Stimulated activated CD4-positive, alpha-beta T cell treated with anti-CD3 and anti-CD28 coated beads, Interleukin-2, amount 100 ng/mL, for 24 hours (primary cell): ENCODE results near the gene CECR2.
"Not testable (repeated sequence)": the region's sequence is repeated elsewhere in the genome, so short reads cannot be mapped to it uniquely, and the experiment has no call there.

Source experiments
- DNase-seq, 2 donors: peaks; one replicate each; pipeline ENCODE4 v3.0.0-alpha.2; 2020

CECR2 gene

DNA sequence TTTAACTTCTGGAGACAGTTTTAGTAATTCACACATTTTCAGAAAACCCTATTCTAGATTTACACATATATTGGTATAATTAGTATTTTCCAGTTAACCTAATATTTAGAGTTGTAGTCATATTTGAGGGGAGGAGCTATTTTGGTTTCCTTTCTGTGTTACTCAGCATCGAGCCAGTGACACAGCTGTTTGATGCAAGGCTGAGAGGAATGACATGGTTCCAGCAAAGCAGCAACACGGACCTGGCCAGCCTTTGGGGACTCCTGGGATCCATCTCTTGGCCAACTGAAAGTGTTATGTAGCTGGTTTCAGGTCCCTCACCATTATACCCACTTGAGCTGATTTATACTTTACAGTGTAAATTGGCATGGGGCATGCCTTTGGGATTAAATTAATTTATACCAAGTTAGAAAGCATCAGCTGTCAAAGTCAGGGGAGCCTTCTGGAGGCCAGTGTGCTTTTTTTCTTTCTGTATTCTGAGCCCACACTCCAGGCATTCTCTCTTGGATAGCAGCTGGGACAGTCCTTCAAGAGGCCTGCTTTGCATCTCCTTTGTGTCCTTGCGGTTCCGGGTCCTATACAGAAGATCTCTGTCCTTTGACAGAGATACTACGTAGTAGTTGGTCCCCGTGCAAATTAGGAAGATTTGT, 102.8 kb downstream of the CECR2 start:
- no peak for DNase-seq

DNA sequence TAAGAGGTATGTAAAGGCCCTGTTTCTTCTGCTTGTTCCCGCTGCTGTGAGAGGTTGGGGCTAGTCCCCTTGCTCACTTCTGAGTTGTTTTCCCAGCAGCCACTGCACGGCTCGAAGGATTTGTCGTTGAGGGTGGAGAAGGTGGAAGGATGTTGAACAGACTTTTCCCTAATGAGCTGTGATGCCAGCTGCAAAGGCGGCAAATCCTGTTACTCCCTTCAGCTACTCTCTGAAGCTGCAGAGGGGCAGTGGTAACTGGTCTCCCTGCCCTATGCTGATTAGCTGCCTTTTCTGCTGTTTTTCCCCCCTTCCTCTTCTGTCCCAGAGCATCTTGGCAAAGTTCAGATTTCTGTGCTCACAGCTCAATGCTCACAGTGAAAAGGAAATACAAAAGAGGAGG, 103.7 kb downstream of the CECR2 start:
- DNase-seq: no peak

DNA sequence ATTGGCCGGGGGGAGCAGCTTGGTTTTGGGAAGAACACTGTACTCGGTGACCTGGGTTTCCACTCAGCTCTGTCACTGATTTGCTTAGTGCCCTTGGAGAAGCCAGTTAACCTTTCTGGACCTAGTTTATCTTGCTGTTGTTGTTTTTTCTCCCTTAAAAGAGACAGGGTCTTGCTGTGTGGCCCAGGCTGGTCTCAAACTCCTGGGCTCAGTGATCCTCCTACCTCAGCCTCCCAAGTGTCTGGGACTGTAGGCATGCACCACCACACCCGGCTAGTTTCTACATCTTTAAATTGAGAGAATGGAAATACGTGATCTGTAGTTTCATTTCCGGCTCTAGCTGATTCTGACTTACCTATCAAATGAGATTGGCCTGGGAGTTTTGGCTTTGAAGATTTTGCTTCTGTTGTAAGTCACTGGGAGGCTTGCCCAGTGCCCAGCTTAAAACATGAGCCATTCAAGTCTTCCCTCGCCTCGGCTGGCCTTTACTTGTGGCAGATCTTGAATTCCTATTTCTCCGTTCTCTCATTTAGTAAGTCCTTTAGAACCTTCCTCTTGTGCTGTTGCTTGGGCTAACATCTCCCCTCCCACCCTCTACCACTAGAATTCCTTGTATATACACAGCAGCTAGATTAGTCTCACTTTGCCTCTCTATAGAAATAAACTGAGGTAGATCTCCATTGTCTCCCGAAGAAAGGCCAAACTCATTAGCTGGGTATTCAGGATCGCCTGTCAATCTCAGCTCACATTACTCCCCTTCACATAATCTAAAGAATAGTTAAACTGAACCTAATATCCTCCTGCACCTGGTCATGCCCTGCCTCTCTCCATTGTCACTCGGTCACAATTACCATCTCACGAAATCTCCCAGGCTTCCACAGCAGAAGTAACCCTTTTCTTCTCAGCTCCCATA, 106.3 kb downstream of the CECR2 start:
- no peak for DNase-seq

DNA sequence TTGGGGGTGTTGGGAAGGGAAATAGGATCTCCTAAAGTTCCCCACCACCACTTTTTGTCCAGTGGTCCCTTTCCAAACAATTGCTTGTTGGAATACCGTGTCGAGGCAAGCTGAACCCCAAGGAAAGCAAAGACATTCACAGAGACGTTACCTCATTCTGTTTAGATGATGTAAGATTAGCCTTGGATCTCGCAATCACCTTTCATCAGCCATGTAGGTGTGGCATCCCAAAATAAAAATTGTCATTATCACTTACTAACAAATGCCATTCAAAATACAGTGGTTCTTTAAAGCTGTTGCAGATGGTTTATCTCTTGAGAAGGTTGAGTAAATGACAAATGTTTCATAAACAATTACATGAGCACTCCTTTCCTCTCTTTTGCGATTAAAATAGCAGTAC, 107.6 kb downstream of the CECR2 start:
- DNase-seq: no peak

DNA sequence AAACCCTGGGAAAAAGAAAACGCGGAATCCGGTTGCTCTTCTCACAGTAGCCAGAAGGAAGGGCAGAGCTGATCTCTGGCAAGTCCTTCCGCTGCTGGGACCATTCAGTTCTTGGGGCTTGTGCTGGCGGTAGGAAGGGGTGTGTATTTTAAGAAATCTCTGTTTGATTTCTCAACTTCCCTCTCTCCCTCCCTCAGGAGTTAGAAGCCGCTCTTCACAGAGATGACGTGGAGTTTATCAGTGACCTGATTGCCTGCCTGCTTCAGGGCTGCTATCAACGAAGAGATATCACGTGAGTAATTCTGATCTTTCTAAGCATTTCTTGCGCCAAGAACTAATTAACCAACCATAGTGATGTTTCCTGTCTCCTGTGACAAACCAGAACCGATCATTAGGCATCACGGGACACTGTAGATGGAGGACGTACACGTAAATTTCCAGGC, 108.2 kb downstream of the CECR2 start:
- DNase-seq: no peak

DNA sequence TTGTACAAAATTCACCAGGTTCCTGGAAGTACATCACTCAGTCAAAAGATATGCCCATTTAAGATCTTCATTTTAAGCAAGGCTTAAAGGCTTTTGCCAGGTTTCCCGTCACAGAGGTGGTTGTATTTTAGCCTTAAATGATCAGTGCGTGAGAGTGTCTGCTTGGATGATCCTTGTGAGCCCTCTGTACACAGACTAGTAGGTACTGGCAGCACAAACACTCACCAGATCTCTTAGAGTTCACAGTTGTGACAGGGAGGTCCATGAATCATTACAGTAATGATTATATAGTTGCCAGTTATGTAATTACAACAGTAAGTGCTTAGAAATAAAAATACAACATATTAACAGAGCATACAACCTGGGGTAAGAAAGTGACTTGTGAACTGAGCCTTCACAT, 109.9 kb downstream of the CECR2 start:
- no peak for DNase-seq

DNA sequence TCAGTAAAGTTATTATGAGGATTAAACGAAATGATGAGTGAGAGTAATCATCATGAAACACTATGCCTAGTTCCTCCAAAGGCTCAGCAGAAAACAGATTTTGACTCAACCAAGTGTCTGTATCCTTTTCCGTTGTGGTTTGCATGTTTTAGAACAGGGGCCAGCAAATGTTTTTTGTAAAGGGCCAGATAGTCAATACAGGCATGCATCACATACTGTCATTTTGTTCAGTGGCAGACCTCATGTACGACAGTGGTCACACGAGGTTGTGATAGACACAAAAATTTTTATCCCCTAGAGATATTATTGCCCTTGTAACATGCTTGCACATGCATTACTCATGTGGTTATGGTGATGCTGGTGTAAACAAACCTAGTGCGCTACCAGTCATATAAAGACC, 112.2 kb downstream of the CECR2 start:
- DNase-seq: no peak

DNA sequence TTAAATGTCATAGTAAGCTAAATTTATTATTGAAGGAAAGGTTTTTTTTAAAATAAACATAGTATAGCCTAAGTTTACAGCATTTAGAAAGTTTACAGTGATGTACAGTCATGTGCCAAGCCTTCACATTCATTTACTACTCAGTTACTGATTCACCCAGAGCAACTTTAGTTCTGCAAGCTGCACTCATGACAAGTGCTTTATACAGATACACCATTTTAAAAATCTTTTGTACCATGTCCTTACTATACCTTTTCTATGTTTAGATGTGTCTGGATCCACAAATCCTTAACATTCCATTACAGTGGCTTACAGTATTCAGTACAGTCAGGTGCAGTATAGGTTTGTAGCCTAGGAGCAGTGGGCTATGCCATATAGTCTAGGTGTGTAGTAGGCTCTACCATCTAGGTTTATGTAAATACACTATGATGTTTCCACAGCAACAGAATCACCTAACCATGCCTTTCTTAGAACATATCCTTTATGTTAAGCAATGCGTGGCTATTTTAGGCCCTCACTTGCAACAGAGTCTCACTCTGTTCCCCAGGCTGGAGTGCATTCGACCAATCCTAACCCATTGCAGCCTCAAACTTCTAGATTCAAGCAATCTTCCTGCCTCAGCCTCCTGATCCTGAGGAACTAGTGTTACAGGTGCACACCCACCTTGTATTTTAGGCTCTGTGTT, 114.6 kb downstream of the CECR2 start:
- DNase-seq: no peak

DNA sequence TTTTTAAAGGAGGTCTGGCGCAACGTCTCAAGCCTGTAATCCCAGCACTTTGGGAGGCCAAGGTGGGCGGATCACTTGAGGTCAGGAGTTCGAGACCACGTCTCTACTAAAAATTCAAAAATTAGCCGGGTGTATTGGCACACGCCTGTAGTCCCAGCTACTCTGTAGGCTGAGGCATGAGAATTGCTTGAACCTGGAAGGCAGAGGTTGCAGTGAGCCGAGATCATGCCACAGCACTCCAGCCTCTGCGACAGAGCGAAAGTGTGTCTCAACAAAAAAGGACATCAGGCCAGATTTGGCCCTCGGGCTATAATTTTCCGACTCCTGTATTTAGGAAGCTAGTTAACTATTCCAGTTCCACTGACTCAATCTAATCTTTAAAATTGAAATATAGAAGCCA, 115.3 kb downstream of the CECR2 start:
- DNase-seq: no peak

DNA sequence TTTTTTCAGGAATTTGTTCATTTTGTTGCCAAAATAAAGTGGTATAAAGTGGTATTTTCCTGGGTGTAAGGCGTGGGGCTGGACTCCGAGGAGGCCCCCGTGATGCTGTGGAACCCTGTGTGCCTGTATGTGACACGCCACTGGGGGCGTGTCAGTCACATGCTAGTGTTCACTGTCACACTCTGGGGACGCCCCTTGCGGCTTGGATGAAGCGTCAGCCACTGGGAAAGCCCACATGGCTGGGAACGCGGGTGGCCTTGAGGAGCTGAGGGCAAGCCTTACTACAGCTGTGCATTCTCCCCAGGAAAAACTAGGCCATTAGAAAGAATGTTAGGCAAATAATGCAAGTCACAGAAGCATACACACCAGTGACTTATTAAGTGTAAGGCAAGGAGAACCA, 117.1 kb downstream of the CECR2 start:
- DNase-seq: no peak

DNA sequence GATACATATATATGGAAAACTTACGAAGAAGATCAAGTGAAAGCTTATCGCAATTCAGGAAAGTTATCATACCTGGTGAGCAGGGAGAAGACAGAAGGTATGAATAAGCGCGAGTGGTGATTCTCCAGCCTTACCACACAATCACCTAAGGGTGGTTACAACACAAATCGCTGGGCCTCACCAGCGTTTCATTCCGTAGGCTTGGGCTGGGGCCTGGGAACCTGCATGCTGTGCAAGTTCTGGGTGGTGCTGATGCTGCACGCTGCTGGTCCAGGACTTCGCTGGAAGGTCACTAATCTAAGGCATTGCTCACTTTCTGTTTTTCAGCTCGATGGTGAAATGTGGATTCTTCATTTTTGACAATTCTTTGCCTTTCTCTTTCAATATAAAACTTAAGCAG, 117.5 kb downstream of the CECR2 start:
- no peak for DNase-seq

DNA sequence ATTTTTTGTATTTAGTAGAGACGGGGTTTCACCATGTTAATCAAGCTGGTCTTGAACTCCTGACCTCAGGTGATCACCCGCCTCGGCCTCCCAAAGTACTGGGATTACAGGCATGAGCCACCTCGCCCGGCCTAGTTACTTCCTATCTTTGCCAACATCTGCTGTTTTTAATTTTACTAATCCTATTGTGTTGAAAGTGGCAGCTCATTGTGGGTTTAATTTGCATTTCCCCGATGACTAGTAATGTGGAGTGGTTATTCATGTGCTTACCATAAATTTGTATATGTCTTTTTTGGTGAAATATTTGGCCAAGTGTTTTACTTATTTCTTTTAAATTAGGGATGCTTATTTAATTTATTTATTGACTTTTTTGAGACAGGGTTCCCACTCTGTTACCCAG, 119.8 kb downstream of the CECR2 start:
- DNase-seq: no peak

DNA sequence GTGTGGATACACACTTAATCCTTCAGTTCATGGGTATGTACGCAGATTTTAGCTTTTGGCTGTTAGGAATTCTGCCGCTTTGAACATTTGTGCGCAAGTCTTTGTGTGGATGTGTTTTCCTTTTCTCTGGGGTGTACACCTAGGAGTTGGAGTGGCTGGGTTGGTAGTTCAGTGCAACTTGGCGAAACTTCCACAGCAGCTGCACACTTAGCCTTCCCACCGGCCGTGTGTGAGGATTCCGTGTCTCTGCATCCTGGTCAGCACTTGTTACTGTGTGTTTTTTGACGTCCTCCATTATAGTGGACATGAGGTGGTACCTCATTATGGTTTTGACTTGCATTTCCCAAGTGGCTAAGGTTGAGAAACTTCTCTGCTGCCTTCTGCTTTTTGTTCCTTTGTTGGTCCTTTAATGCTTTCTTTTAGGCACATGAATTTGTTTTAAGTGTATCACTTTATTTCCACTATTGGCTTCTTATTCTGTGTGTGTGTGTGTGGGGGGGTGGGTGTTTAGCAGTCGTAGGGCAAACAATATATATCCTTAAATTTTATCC, 121.9 kb downstream of the CECR2 start:
- DNase-seq: no peak

DNA sequence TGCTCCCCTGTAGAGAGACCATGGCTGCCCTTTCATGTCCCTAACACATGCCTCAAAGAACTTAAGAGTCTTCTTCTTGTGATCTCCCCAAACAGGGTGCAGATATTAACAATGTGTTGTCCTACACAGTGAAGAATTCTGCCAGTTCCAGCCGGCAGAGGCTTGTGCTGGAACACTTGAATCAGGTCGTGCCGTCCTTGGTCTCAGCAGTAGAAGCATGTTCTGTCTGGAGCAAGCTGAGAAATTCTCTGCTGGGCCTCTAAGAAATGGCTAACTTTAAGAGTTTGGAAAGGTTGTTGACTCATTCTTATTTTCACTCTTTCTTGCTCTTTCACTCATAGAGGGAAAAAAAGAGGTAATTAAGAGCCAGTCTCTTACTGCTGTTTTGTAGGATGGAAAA, 123.0 kb downstream of the CECR2 start:
- DNase-seq: no peak

DNA sequence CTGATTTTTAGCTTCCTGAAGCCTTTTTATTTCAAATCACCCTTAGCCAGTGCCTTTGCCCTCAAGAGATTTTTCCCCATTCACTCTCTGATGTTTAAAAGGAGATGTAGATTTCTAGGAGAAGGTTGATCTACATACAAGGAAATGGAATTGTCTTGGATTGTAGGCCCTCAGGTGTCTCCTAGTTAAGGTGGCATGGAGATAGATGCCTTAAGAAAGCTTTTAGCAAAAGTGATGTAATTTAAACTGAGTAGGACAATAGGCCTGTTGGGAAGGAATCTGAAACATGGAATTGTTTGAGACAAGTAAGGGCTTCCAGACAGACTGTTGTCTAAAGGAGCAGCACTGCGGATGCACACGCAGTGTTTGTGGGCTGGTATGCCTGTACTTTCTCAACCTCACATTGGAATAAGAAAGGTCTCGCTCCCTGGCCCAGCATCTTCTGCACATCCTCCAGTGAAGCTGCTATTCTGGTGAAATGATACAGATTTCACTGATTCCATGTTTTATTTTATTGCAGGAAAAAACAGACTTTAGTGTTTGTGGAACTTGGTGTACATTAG, 124.2 kb downstream of the CECR2 start:
- DNase-seq: no peak

DNA sequence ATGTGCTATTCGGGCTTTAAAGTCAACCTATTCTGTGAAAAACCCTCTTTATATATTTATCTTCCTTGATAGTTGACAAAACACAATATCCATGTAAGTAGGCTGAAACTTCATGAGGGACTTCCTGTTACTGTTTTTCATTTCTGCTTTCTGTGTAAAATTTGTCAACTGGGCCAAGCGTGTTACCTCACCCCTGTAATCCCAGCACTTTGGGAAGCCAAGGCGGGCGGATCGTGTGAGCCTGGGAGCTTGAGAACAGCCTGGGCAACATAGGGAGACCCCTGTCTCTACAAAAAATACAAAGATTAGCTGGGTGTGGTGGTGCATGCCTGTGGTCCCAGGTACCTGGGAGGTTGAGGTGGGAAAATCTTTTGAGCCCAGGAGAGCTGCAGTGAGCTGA, 127.6 kb downstream of the CECR2 start:
- no peak for DNase-seq

DNA sequence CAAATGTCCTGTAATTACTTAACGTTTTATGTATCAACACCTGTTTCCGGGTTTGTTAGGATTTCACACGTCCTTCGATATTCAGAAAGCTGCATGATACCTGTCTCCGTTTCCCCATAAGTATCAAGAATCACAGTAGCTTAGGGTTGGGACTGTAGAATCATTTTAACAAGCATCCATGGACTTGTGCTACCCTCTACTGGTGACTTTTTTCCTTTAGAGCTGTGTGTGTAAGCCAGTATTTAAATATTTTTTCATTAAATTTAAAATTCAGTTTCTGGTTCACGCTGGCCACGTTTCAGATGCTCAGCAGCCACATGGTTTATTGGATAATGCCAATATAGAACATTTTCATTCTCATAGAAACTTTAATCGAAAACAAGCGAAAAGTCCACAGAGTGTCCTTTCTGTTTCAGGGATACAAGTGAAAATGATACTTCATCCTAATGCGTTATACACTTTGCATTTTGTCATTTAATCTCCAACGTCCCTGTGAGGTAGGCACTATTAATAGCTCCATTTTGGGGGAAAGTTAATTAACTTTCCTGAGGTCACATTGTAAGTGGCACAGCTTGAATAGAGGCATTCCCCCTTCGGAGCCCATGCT, 132.5 kb downstream of the CECR2 start:
- peak in 1 of 2 donors; percentile 19 for DNase-seq

DNA sequence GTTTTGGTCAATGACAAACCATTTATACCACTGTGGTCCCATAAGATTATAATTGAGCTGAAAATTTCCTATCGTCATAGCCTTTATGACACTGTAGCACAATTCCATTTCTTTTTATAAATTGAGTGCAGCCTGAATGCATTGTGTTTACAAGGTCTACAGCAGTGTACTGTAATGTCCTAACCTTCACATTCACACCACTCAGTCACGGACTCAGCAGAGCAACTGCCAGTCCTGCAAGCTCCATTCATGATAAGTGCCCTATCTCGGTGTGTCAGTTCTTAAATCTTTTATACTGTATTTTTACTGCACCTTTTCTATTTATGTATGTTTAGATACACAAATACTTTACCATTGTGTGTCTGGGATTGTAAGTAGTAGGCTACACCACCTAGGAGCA, 138.8 kb downstream of the CECR2 start:
- DNase-seq: no peak

DNA sequence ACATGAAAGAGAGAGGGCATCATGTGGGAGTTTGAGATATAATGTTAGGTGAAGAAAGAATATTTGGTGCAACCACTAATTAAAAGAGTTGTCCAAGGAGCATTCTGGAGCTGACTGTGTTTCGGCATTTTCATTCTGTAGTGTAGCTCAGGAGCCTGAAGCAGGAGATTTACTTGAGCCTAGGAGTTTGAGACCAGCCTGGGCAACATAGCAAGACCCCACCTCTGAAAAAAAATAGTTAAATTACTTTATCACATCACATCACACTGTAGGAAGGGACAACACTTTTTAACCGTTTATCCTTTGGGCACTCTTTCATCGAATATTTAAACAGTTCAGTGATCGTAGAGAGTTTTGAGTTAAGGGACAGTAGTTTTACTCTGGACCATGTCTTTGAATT, 143.7 kb downstream of the CECR2 start:
- DNase-seq: no peak

DNA sequence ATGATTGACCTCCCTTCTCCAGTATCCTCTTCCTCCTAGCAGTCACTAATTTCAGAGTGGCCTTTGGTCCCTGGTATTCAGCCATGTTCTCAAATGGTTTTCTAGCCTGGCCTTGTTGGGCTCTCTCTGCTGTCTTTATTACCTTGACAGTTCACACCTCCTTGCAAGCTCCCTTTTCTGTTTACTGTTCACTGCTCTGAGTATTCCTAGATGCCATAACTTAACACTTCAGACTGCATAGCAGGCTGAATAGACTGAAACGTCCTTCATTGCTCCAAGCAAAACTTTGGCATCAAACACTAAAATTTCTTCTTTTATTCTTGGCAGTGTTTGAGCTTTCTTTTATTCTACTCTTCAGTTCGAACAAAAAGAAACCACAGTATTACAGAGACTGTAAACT, 144.4 kb downstream of the CECR2 start:
- DNase-seq: no peak

DNA sequence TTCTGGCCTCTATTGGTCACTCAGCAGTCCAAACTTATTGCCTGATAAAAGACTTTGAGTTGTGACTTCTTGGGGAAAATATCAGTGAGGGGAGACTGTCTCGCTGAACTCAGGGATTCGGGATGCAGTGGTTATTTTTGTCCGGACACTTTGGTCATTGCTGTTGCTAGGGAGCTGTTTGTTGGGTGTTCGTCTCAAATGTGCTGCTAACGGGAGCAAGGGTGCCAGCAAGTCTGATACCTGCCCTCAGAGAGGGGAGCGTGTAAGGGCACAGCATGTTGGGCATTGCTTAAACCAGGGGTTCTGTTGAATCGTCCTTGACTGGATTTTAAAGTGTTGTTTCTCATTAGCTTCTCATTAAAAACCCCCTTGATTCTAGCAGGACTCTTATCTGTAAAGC, 144.8 kb downstream of the CECR2 start:
- DNase-seq: no peak

DNA sequence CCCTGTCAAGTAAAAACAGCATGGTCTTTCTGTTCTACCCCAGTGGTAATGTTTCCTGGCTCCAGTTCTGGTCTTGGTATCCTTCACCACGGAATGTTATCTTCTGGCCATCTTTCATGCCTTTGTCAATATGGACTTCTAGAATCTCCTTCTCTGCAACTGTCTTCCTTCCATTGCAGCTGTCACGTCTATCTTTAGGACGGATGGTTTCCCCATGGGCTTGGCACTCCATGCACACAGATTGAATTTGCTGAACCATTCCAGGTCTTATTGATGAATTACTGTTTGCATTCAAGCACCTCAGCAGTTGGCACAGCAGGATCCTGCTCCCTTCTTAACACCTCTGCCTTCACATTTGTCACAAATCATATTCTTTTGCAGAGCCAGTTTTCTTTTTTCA, 149.1 kb downstream of the CECR2 start:
- DNase-seq: no peak

DNA sequence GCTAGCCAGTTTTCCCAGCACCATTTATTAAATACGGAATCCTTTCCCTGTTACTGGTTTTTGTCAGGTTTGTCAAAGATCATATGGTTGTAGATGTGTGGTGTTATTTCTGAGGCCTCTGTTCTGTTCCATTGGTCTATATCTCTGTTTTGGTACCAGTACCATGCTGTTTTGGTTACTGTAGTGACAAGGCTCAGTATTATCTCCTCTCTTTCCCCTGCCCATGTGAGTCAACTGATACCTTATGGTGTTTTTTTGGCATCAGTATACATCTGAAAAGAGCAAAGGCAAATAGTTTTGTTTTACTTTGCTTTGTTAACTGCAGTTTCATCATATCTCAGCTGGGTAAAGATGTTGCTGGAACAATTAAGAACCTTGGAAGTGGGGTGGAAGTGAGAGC, 152.7 kb downstream of the CECR2 start:
- not testable (repeated sequence) for DNase-seq
